Measurements from ENCODE around the gene STK38. TPM values are rescaled to one million over a fixed set of nuclear protein-coding genes. Genes with fewer than 3 reads are reported as not detected.
A peak's percentile ranks its signal among the peaks of the same experiment; 100 is the strongest.

Gene STK38
- total and polyA plus RNA-seq, 9 of the 15 experiments (the other 6 are each of a cell fraction or from before 2014, with no cell fraction given), result 5.7 to 28.7 (median 19.5) TPM

GRCh38 chr6:36576578-36576977 is 29.3 kb upstream of the STK38 start:
- in situ Hi-C loops (cut with MboI), result no loop called here
- peaks cover 16 to 21% of the 10 kb centered on the region in 2 experiments; a peak in 3 of 5 replicates for H3K4me1 ChIP-seq (replicated peaks in 1 of 2; ENCODE audit: control insufficient read depth in 2 of 2, insufficient read depth in 2 of 2, low read length in 2 of 2)
- POLR2A ChIA-PET, result interaction anchor here (1.0 to 2.5 kb wide), 6 partner anchors 8 to 30 kb away, joined by 3 to 12 read pairs (median 7); partner anchors contain the start of gene SRSF3

More at GRCh38 chr6:36576578-36576977, 29.3 kb upstream of the STK38 start:
- 82% methylated on average over 7 of the region's 7 CpGs for WGBS (ENCODE audit: insufficient coverage, low coverage, missing lambda C conversion rate)
- intact Hi-C loops (cut with micrococcal nuclease), result no loop called here
- no peak for FAIRE-seq
- no TSS peak for BruUV-seq (replicated peaks)
- no peaks in the 10 kb centered on the region for H3K9me1 ChIP-seq (ENCODE audit: control insufficient read depth, insufficient read depth, low read length)
- no peak overlapping the region for H3K4me3 ChIP-seq
- peak overlapping the region; percentile 6; the same call in 1 of the 2 replicates for H2AFZ ChIP-seq (ENCODE audit: low read depth, low read length)
- no peak for DNase-seq (ENCODE audit: extremely low read depth in 1 of 4, low spot score in 3 of 4)
- TF ChIP-seq MAX (CRISPR knock-in tag; IDR thresholded peaks at IDR 0.05), result no peak
- TF ChIP-seq ZBTB11 (CRISPR knock-in tag; IDR thresholded peaks at IDR 0.05), result no peak
- no peak for TF ChIP-seq ELF4 (CRISPR knock-in tag; IDR thresholded peaks at IDR 0.05)
- TF ChIP-seq GABPB2 (CRISPR knock-in tag; conservative IDR thresholded peaks at IDR 0.05), result no peak
- TF ChIP-seq ZNF175 (CRISPR knock-in tag; IDR thresholded peaks at IDR 0.05; ENCODE audit: low read depth), result no peak
- no peak for TF ChIP-seq GABPB1 (CRISPR knock-in tag; IDR thresholded peaks at IDR 0.05)
- no peak for TF ChIP-seq EZH2 (IDR thresholded peaks at IDR 0.05; ENCODE audit: borderline replicate concordance, low read depth, low read length)
- TF ChIP-seq ZNF699 (CRISPR knock-in tag; IDR thresholded peaks at IDR 0.05; ENCODE audit: insufficient replicate concordance), result no peak
- TF ChIP-seq CEBPB (tag; IDR thresholded peaks at IDR 0.05), result no peak
- TF ChIP-seq ATF7 (IDR thresholded peaks at IDR 0.05), result no peak
- TF ChIP-seq PHB2 (IDR thresholded peaks at IDR 0.05; ENCODE audit: low read depth), result no peak
- TF ChIP-seq PPARD (CRISPR knock-in tag; IDR thresholded peaks at IDR 0.05), result no peak
- TF ChIP-seq PCBP2 (IDR thresholded peaks at IDR 0.05; ENCODE audit: low read depth, low read length, poor library complexity, severe bottlenecking), result no peak
- no peak for TF ChIP-seq HCFC1 (IDR thresholded peaks at IDR 0.05; ENCODE audit: low read depth, low read length)
- TF ChIP-seq U2AF2 (optimal IDR thresholded peaks at IDR 0.05; ENCODE audit: low read depth, low read length), result no peak
- no peaks in the 10 kb centered on the region for H3K36me3 ChIP-seq (ENCODE audit: control insufficient read depth, insufficient read depth, low read length)
- no peaks in the 10 kb centered on the region for H3K9me3 ChIP-seq (replicated peaks; ENCODE audit: control insufficient read depth, insufficient read depth, low read depth, low read length)
- no peaks in the 10 kb centered on the region for H3K79me2 ChIP-seq (ENCODE audit: control insufficient read depth, insufficient read depth, low read length)
- no peak overlapping the region for H3K27ac ChIP-seq (ENCODE audit: extremely low read depth, low read depth, low read length)
- no peaks in the 10 kb centered on the region for H4K20me1 ChIP-seq (replicated peaks; ENCODE audit: control insufficient read depth, insufficient read depth, low read length)
- no peaks in the 10 kb centered on the region for H3K27me3 ChIP-seq (ENCODE audit: control insufficient read depth in 2 of 2, insufficient read depth in 2 of 2, low read length in 2 of 2)
- H3K4me2 ChIP-seq (ENCODE audit: insufficient read depth, low read length), result no peak overlapping the region
- no peak for ATAC-seq
- H3K9ac ChIP-seq (ENCODE audit: insufficient read depth in 1 of 2, low read depth in 2 of 2, low read length in 2 of 2), result no peak overlapping the region
- CTCF ChIA-PET (ENCODE audit: low intra/inter-chr PET ratio), result no interaction called here

Data from K562 (cell line).